Measurements from ENCODE around the gene DCLK1. TPM values are rescaled to one million over a fixed set of nuclear protein-coding genes. Genes with fewer than 3 reads are reported as not detected.
"Not testable (repeated sequence)": the region's sequence is repeated elsewhere in the genome, so short reads cannot be mapped to it uniquely, and the experiment has no call there.

Gene DCLK1
- total RNA-seq, 4 donors from 2014 or later = 1.1 to 10.8 (median 6.7) TPM

- TF ChIP-seq EP300 (IDR thresholded peaks at IDR 0.05; ENCODE audit: low read depth) (no peak), POLR2A (IDR thresholded peaks at IDR 0.05) (no peak), POLR2AphosphoS5 (IDR thresholded peaks at IDR 0.05) (no peak), CTCF (IDR thresholded peaks at IDR 0.05) (no peak)
- no peaks in the 10 kb centered on the region for H3K27me3 ChIP-seq
Observed at GRCh38 chr13:36105726-36106125, 25.5 kb downstream of the DCLK1 start.

GRCh38 chr13:36102721-36103120 is 28.5 kb downstream of the DCLK1 start:
- H3K4me3 ChIP-seq = no peak overlapping the region
- intact Hi-C loops (cut with DNase I; ENCODE audit: low total_unique reads) (no loop called here), in situ Hi-C loops (cut with MboI; ENCODE audit: low pct_ligation_motif_present in 1 of 4, low pct_unique_long_range_greater_than_20kb in 1 of 4, low sequenced_read_pairs in 3 of 4) (no loop called here)
- no peak for TF ChIP-seq POLR2A (IDR thresholded peaks at IDR 0.05)
- TF ChIP-seq EP300 (IDR thresholded peaks at IDR 0.05; ENCODE audit: low read depth) = no peak
- no peaks in the 10 kb centered on the region for H3K9me3 ChIP-seq
- no peak overlapping the region for H3K27ac ChIP-seq
- no peak for DNase-seq
- no peaks in the 10 kb centered on the region for H3K36me3 ChIP-seq
- WGBS, 2 donors (ENCODE audit: low coverage in 1 of 2) = 84 to 88% methylated on average over 4 of the region's 4 CpGs
- no peaks in the 10 kb centered on the region for H3K27me3 ChIP-seq
- H3K4me1 ChIP-seq = no peaks in the 10 kb centered on the region

More at GRCh38 chr13:36105726-36106125, 25.5 kb downstream of the DCLK1 start:
- in situ Hi-C loops (cut with MboI; ENCODE audit: low pct_ligation_motif_present in 1 of 4, low pct_unique_long_range_greater_than_20kb in 1 of 4, low sequenced_read_pairs in 3 of 4) = no loop called here
- Histone ChIP-seq H3K4me1 (no peaks in the 10 kb centered on the region), H3K9me3 (no peaks in the 10 kb centered on the region), H3K4me3 (no peak overlapping the region), H3K36me3 (no peaks in the 10 kb centered on the region), H3K27ac (no peak overlapping the region)
- WGBS, 2 donors (ENCODE audit: low coverage in 1 of 2) = 45 to 53% methylated on average over 2 to 3 of the region's 3 CpGs
- DNase-seq = no peak
- intact Hi-C loops (cut with DNase I; ENCODE audit: low total_unique reads) = no loop called here

- DNase-seq; H3K4me1 ChIP-seq; H3K27ac ChIP-seq; H3K4me3 ChIP-seq; in situ Hi-C loops (cut with MboI; ENCODE audit: low pct_ligation_motif_present in 1 of 4, low pct_unique_long_range_greater_than_20kb in 1 of 4, low sequenced_read_pairs in 3 of 4); H3K27me3 ChIP-seq; H3K9me3 ChIP-seq; H3K36me3 ChIP-seq; intact Hi-C loops (cut with DNase I; ENCODE audit: low total_unique reads): not testable (repeated sequence)
- WGBS, 2 donors (ENCODE audit: low coverage in 1 of 2) = 82 to 87% methylated on average over 3 to 5 of the region's 5 CpGs
Observed at GRCh38 chr13:36101907-36102306, 29.3 kb downstream of the DCLK1 start.

- Histone ChIP-seq H3K4me3 (no peak overlapping the region), H3K36me3 (no peaks in the 10 kb centered on the region), H3K4me1 (no peaks in the 10 kb centered on the region), H3K9me3 (no peaks in the 10 kb centered on the region), H3K27me3 (no peaks in the 10 kb centered on the region), H3K27ac (no peak overlapping the region)
- TF ChIP-seq EP300 (IDR thresholded peaks at IDR 0.05; ENCODE audit: low read depth) (no peak), POLR2A (IDR thresholded peaks at IDR 0.05) (no peak), POLR2AphosphoS5 (IDR thresholded peaks at IDR 0.05) (no peak), CTCF (IDR thresholded peaks at IDR 0.05) (no peak)
- intact Hi-C loops (cut with DNase I; ENCODE audit: low total_unique reads) = no loop called here
- 75 to 77% methylated on average over 5 to 9 of the region's 9 CpGs for WGBS, 2 donors (ENCODE audit: low coverage in 1 of 2)
- DNase-seq = no peak
- in situ Hi-C loops (cut with MboI; ENCODE audit: low pct_ligation_motif_present in 1 of 4, low pct_unique_long_range_greater_than_20kb in 1 of 4, low sequenced_read_pairs in 3 of 4) = no loop called here
Observed at GRCh38 chr13:36101157-36101556, 30.0 kb downstream of the DCLK1 start.

GRCh38 chr13:36098080-36098479 is 33.1 kb downstream of the DCLK1 start:
- intact Hi-C loops (cut with DNase I; ENCODE audit: low total_unique reads) (loop anchor here (10.0 kb wide), 1 partner anchor 507 kb away; no protein-coding TSS in a partner anchor), in situ Hi-C loops (cut with MboI; ENCODE audit: low pct_ligation_motif_present in 1 of 4, low pct_unique_long_range_greater_than_20kb in 1 of 4, low sequenced_read_pairs in 3 of 4) (no loop called here)
- no peak for TF ChIP-seq EP300 (IDR thresholded peaks at IDR 0.05; ENCODE audit: low read depth)
- TF ChIP-seq CTCF (IDR thresholded peaks at IDR 0.05) = no peak
- TF ChIP-seq POLR2AphosphoS5 (IDR thresholded peaks at IDR 0.05) = no peak
- Histone ChIP-seq H3K27me3 (no peaks in the 10 kb centered on the region), H3K36me3 (no peaks in the 10 kb centered on the region), H3K27ac (no peak overlapping the region), H3K4me1 (no peaks in the 10 kb centered on the region), H3K4me3 (no peak overlapping the region), H3K9me3 (no peaks in the 10 kb centered on the region)
- 67 to 73% methylated on average over 2 to 4 of the region's 4 CpGs for WGBS, 2 donors (ENCODE audit: low coverage in 1 of 2)
- DNase-seq = no peak
